NB4 (cell line): ENCODE measurements around the gene MOGAT2.
"Not testable (repeated sequence)": the region's sequence is repeated elsewhere in the genome, so short reads cannot be mapped to it uniquely, and the experiment has no call there.

Source experiments
- DNase-seq: peaks from one replicate; pipeline ENCODE4 v3.0.0; 2010; ENCODE audit warnings: low read depth
- H3K4me3 ChIP-seq: one replicate; pipeline ENCODE4 v1.5.1; 2011; ENCODE audit warnings: mild to moderate bottlenecking, low read depth, low read length, moderate library complexity
- MYC ChIP-seq: IDR thresholded peaks from 2 replicates; pipeline ENCODE4 v1.6.1; 2011; ENCODE audit warnings: low read depth, low read length
- POLR2A ChIP-seq: IDR thresholded peaks from 2 replicates; pipeline ENCODE4 v1.6.1; 2011; ENCODE audit warnings: mild to moderate bottlenecking; ENCODE audit not compliant: insufficient read length; ENCODE audit errors: extremely low read depth
- TF ChIP-seq, protein P1 (sequence below): IDR thresholded peaks from one replicate; pipeline ENCODE4 v1.5.1; 2012; ENCODE audit warnings: low read depth, low read length
- TF ChIP-seq, protein P2 (sequence below): IDR thresholded peaks from 2 replicates; pipeline ENCODE4 v1.6.1; 2011; ENCODE audit warnings: low read depth, low read length

MOGAT2 gene

GRCh38 chr11:75679566-75679965, 38.1 kb upstream of the MOGAT2 start:
- no peak for DNase-seq
- TF ChIP-seq, protein P1, sequence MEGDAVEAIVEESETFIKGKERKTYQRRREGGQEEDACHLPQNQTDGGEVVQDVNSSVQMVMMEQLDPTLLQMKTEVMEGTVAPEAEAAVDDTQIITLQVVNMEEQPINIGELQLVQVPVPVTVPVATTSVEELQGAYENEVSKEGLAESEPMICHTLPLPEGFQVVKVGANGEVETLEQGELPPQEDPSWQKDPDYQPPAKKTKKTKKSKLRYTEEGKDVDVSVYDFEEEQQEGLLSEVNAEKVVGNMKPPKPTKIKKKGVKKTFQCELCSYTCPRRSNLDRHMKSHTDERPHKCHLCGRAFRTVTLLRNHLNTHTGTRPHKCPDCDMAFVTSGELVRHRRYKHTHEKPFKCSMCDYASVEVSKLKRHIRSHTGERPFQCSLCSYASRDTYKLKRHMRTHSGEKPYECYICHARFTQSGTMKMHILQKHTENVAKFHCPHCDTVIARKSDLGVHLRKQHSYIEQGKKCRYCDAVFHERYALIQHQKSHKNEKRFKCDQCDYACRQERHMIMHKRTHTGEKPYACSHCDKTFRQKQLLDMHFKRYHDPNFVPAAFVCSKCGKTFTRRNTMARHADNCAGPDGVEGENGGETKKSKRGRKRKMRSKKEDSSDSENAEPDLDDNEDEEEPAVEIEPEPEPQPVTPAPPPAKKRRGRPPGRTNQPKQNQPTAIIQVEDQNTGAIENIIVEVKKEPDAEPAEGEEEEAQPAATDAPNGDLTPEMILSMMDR: no peak
- TF ChIP-seq POLR2A (no peak), MYC (no peak)
- TF ChIP-seq, protein P2, sequence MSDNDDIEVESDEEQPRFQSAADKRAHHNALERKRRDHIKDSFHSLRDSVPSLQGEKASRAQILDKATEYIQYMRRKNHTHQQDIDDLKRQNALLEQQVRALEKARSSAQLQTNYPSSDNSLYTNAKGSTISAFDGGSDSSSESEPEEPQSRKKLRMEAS: no peak
- H3K4me3 ChIP-seq: no peak overlapping the region

DNA sequence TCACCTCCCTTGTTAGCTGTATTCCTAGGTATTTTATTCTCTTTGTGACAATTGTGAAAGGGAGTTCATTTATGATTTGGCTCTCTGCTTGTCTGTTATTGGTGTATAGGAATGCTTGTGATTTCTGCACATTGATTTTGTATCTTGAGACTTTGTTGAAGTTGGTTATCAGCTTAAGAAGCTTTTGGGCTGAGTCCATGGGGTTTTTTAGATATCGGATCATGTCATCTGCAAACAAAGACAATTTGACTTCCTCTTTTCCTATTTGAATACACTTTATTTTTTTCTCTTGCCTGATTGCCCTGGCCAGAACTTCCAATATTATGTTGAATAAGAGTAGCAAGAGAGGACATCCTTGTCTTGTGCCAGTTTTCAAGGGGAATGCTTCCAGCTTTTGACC, 33.8 kb upstream of the MOGAT2 start:
- DNase-seq, H3K4me3 ChIP-seq: not testable (repeated sequence)

DNA sequence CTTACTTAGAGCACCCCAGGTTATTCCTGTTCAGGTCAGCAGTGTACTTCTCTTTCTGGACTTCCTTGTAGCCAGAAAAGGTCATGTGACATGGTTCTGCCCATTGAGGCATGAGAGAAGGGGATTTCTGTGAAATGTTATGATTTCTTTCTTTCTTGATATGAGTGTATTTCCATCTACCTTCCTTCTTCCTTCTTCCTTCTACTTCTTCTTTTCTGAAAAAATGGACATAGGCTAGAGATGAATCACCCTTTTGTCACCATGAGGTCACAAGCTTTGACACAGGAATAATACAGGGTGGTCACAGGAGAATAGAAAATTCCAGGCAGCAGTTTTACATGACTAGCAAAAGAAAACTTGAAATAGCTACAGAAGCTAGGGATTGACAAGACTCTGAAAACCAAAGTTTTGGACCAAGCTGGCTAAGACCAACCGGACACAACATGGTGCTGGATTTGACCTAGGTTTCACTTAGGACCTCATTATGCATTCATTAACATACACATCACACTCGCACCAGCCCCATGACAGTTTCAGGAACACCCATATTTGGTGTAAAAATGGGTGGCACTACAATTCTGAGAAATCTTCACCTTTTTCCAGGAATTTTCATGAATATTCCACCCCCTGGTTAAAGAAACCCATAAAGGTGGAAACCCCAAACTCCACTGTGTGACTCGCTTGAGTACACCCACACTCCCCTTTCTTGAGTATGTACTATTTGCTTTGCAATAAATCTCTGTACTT, 27.6 kb upstream of the MOGAT2 start:
- peak; percentile 36 for DNase-seq

GRCh38 chr11:75691804-75692203, 25.8 kb upstream of the MOGAT2 start:
- DNase-seq: no peak
- H3K4me3 ChIP-seq: no peak overlapping the region
- TF ChIP-seq, protein P2: no peak
- TF ChIP-seq MYC (no peak), POLR2A (no peak)
- TF ChIP-seq, protein P1: no peak

More for the DNA sequence above, 27.6 kb upstream of the MOGAT2 start:
- TF ChIP-seq, protein P2: no peak
- TF ChIP-seq MYC (no peak), POLR2A (no peak)
- TF ChIP-seq, protein P1: no peak
- H3K4me3 ChIP-seq: no peak overlapping the region

DNA sequence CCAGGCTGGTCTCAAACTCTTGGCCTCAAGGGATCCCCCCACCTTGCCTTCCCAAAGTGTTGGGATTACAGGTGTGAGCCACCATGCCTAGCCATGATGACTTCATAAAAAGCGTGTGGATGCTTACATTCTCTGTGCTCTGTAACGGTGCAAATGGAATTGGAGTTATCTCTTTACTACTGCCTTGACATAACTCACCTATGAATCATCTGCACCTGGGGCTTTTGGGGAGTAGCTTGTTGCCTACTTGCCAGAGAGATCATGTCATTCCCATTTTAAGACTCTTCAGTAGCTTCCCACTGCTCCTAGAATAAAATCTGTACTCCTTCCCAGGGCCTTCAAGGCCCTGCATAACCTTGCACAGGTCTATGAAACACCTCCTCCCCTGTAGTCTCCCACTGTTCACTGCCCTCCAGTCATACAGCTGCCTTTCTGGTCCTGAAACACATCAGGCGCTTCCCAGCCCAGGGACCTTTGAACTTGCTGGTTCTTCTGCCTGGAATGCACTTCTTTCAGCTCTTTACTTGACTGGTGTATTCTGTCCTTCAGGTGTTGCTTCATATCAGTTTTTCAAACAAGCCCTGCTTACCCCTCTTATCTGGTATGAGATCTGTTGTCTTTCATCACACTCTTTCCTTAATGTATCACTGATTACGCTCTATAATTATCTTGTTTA, 19.6 kb upstream of the MOGAT2 start:
- no peak for DNase-seq
- TF ChIP-seq MYC (no peak), POLR2A (no peak)
- TF ChIP-seq, protein P2: no peak
- TF ChIP-seq, protein P1: no peak
- H3K4me3 ChIP-seq: no peak overlapping the region

DNA sequence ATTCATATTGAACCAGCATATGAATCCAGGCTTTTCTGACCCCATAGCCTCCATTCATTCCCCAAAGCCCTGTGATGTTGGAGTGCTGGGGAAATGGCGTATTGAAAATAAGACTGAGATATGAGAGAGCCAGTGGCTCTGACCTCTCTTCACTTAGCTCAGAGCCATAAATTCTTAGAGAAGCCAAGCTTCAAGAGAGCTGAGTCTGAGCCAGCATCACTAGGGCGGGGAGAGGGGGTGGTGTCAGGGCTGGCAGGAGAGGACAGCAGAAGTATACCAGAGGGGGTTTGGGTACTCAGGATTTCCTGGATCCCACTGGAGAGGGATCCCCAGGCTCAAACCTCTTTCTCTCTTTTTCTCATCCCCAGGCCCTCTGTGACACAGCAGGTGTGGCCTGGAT, 16.7 kb upstream of the MOGAT2 start:
- TF ChIP-seq MYC: no peak
- TF ChIP-seq POLR2A: no peak
- TF ChIP-seq, protein P1: no peak
- TF ChIP-seq, protein P2: no peak
- no peak for DNase-seq
- no peak overlapping the region for H3K4me3 ChIP-seq
